ENCODE measurements around the gene PHTF2. TPM values are rescaled to one million over a fixed set of nuclear protein-coding genes. Genes with fewer than 3 reads are reported as not detected.

PHTF2 gene
- total RNA-seq, 1 experiment from 2014 or later: 68.9 TPM

GRCh38 chr7:77954773-77955555, 156.4 kb downstream of the PHTF2 start:
- DNase-seq (ENCODE audit: low read depth in 1 of 2, low spot score in 2 of 2): no peak
- Histone ChIP-seq H3K4me1 (replicated peaks) (no peaks in the 10 kb centered on the region), H3K27ac (no peak overlapping the region)

DNA sequence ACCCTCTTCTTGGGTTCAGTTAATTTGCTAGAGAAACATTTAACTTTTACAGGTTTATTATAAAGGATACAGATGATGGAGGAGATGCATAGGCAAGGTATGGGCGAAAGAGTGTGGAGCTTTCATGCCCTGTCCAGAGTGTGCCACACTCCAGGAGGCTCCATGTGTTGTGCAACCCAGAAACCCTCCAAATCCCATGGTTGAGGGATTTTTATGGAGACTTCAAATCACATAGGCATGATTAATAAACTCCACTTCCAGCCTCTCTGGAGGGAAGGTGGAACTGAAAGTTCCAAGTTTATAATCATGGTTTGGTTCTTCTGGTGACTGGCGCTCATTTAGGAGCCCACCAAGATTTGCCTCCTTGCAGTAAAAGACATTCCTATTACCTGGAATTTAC, 159.9 kb downstream of the PHTF2 start:
- Histone ChIP-seq H3K9me3 (replicated peaks) (no peaks in the 10 kb centered on the region), H3K4me3 (no peak overlapping the region), H3K36me3 (no peaks in the 10 kb centered on the region), H3K27ac (no peak overlapping the region), H3K4me1 (replicated peaks) (no peaks in the 10 kb centered on the region), H3K27me3 (replicated peaks) (no peaks in the 10 kb centered on the region)
- DNase-seq (ENCODE audit: low read depth in 1 of 2, low spot score in 2 of 2): no peak

More at GRCh38 chr7:77954773-77955555, 156.4 kb downstream of the PHTF2 start:
- H3K27me3 ChIP-seq (replicated peaks): no peaks in the 10 kb centered on the region
- no peaks in the 10 kb centered on the region for H3K9me3 ChIP-seq (replicated peaks)
- H3K36me3 ChIP-seq: no peaks in the 10 kb centered on the region
- H3K4me3 ChIP-seq: no peak overlapping the region

- DNase-seq (ENCODE audit: low read depth in 1 of 2, low spot score in 2 of 2): no peak
- no peak overlapping the region for H3K4me3 ChIP-seq
- no peaks in the 10 kb centered on the region for H3K36me3 ChIP-seq
- no peaks in the 10 kb centered on the region for H3K9me3 ChIP-seq (replicated peaks)
- no peaks in the 10 kb centered on the region for H3K4me1 ChIP-seq (replicated peaks)
- H3K27ac ChIP-seq: no peak overlapping the region
- H3K27me3 ChIP-seq (replicated peaks): no peaks in the 10 kb centered on the region
These were observed 160.5 kb downstream of the PHTF2 start for GRCh38 chr7:77959080-77959479.

DNA sequence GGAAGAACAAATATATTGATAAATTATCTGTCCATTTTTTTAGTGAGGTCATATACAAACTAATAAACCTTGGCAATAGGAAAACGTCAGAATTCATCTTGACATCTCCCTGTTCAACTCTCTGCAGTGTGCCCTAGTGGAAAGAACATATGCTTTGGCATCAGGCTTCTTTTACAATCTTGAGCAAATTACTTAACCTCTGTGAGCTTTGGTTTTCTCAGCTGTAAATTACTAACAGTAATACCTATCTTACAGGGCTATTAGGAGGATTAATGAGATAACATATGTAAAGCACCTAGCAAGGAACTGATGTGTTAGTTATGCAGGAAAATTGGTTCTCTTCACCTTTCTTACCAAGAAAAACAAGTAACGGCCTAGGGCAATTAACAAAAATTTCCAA, 161.8 kb downstream of the PHTF2 start:
- H3K4me3 ChIP-seq: no peak overlapping the region
- H3K36me3 ChIP-seq: no peaks in the 10 kb centered on the region
- H3K27me3 ChIP-seq (replicated peaks): no peaks in the 10 kb centered on the region
- no peaks in the 10 kb centered on the region for H3K4me1 ChIP-seq (replicated peaks)
- DNase-seq (ENCODE audit: low read depth in 1 of 2, low spot score in 2 of 2): no peak
- H3K27ac ChIP-seq: no peak overlapping the region
- H3K9me3 ChIP-seq (replicated peaks): no peaks in the 10 kb centered on the region

DNA sequence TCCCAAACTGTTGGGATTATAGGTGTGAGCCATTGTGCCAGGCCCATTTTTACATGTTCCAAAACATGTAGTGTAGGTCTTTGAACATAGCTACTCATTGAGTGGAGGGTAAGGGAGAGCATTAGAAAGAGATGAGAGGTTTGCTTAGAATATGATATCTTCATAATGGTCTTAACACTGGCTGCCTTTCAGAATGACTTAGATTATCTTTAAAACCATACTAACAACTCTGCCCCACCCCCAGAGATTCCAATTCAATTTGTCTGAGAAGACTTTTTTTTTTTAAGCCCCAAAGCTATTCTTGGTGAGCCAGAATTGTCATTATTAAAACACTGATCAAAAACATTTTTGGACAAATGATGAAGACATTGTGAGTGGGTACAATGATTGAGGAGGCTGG, 168.9 kb downstream of the PHTF2 start:
- Histone ChIP-seq H3K4me1 (replicated peaks) (no peaks in the 10 kb centered on the region), H3K27ac (no peak overlapping the region), H3K4me3 (no peak overlapping the region), H3K36me3 (no peaks in the 10 kb centered on the region), H3K9me3 (replicated peaks) (no peaks in the 10 kb centered on the region), H3K27me3 (replicated peaks) (no peaks in the 10 kb centered on the region; the same call in 1 of the 2 replicates)
- no peak for DNase-seq (ENCODE audit: low read depth in 1 of 2, low spot score in 2 of 2)

- Histone ChIP-seq H3K27ac (no peak overlapping the region), H3K9me3 (replicated peaks) (no peaks in the 10 kb centered on the region), H3K4me3 (no peak overlapping the region), H3K27me3 (replicated peaks) (no peaks in the 10 kb centered on the region; the same call in 1 of the 2 replicates), H3K4me1 (replicated peaks) (no peaks in the 10 kb centered on the region), H3K36me3 (no peaks in the 10 kb centered on the region)
- no peak for DNase-seq (ENCODE audit: low read depth in 1 of 2, low spot score in 2 of 2)
These were observed 173.2 kb downstream of the PHTF2 start for GRCh38 chr7:77971726-77972125.

- Histone ChIP-seq H3K36me3 (no peaks in the 10 kb centered on the region), H3K27ac (no peak overlapping the region), H3K9me3 (replicated peaks) (no peaks in the 10 kb centered on the region), H3K4me1 (replicated peaks) (no peaks in the 10 kb centered on the region), H3K27me3 (replicated peaks) (no peaks in the 10 kb centered on the region; the same call in 1 of the 2 replicates), H3K4me3 (no peak overlapping the region)
- no peak for DNase-seq (ENCODE audit: low read depth in 1 of 2, low spot score in 2 of 2)
These were observed 177.3 kb downstream of the PHTF2 start for GRCh38 chr7:77975672-77976480.

GRCh38 chr7:77979219-77979618, 180.6 kb downstream of the PHTF2 start:
- H3K27me3 ChIP-seq (replicated peaks): no peaks in the 10 kb centered on the region
- H3K9me3 ChIP-seq (replicated peaks): no peaks in the 10 kb centered on the region
- H3K4me1 ChIP-seq (replicated peaks): peaks cover 7% of the 10 kb centered on the region
- no peak for DNase-seq (ENCODE audit: low read depth in 1 of 2, low spot score in 2 of 2)
- no peak overlapping the region for H3K27ac ChIP-seq
- H3K4me3 ChIP-seq: no peak overlapping the region
- H3K36me3 ChIP-seq: no peaks in the 10 kb centered on the region

DNA sequence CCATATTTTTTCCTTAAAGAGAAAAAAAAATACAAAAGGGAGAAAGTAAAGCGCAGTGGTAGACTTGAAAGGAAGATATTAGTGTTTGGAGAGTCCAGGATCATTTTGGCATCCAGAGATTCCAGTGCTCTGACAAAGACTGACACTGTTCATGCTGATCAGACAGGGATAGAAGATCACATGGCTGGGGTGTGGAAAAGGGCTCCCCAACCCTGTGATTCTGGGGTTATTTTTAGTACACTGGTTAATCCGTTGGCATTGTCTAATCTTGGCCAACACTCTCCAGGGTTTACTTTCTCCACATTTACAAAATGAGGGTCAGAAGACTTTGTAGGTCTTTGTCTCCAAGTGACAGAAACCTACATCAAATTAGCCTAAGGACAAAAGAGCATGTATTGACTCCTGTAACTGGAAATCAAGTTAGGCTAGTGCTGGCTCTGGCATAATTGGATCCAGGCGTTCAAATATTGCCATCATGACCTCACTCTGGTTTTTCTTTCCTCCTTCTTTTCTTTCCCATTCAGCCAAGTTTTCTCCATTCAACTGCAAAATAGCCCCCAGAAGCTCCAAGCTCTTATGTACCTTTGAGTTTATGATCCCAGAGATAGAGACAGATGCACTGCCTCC, 181.6 kb downstream of the PHTF2 start:
- DNase-seq (ENCODE audit: low read depth in 1 of 2, low spot score in 2 of 2): no peak
- Histone ChIP-seq H3K4me1 (replicated peaks) (peaks cover 7% of the 10 kb centered on the region), H3K9me3 (replicated peaks) (no peaks in the 10 kb centered on the region), H3K4me3 (no peak overlapping the region), H3K27me3 (replicated peaks) (no peaks in the 10 kb centered on the region), H3K36me3 (no peaks in the 10 kb centered on the region), H3K27ac (no peak overlapping the region)

- Histone ChIP-seq H3K36me3 (no peaks in the 10 kb centered on the region), H3K27ac (no peak overlapping the region), H3K4me3 (no peak overlapping the region), H3K4me1 (replicated peaks) (peaks cover 7% of the 10 kb centered on the region), H3K27me3 (replicated peaks) (no peaks in the 10 kb centered on the region), H3K9me3 (replicated peaks) (no peaks in the 10 kb centered on the region)
- peak in 1 of 2 experiments; percentile 24 for DNase-seq (ENCODE audit: low read depth in 1 of 2, low spot score in 2 of 2)
These were observed 184.5 kb downstream of the PHTF2 start for GRCh38 chr7:77982926-77983550.

- H3K27me3 ChIP-seq (replicated peaks): no peaks in the 10 kb centered on the region
- no peak overlapping the region for H3K27ac ChIP-seq
- no peak overlapping the region for H3K4me3 ChIP-seq
- no peak for DNase-seq (ENCODE audit: low read depth in 1 of 2, low spot score in 2 of 2)
- no peaks in the 10 kb centered on the region for H3K9me3 ChIP-seq (replicated peaks)
- H3K4me1 ChIP-seq (replicated peaks): peaks cover 7% of the 10 kb centered on the region
- H3K36me3 ChIP-seq: no peaks in the 10 kb centered on the region
These were observed 185.4 kb downstream of the PHTF2 start for GRCh38 chr7:77983973-77984372.

DNA sequence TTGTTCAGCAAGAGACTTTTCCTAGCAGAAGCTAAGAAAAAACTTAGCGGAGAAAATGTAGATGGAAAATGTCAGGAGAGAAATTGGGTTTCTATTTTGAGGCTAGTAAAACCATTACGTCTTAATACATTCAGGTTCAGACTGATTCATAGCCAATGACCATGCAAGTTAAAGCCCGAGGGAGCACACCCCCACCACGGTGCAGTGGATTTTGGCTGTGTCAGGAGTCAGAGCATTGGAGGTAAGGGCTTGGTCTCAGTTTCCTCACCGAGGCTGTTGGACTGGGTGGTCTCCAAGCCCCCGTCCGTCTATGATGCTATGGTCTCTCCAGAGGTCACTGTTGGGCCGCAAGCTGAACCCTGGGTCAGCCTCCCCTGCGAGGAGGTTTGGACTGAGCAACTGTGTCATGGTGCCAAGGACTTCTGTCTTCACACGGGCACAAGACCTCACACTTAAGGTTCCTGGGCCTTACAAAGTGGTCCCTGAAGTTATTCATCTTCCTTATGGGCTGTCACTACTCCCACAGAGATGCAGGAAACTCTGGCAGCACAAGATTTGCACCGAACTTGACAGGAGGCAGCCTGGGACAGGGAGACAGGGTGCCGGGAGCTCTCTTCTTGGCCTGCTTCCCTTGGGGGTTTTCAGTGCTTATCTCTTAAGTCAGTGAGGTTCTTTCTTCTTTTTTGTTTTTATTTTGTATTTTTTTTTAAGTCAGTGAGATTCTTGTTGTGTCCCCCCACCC, 186.8 kb downstream of the PHTF2 start:
- Histone ChIP-seq H3K27ac (no peak overlapping the region), H3K27me3 (replicated peaks) (no peaks in the 10 kb centered on the region), H3K4me3 (no peak overlapping the region), H3K4me1 (replicated peaks) (peaks cover 7% of the 10 kb centered on the region), H3K36me3 (no peaks in the 10 kb centered on the region), H3K9me3 (replicated peaks) (no peaks in the 10 kb centered on the region)
- DNase-seq (ENCODE audit: low read depth in 1 of 2, low spot score in 2 of 2): no peak

GRCh38 chr7:77985974-77986339, 187.4 kb downstream of the PHTF2 start:
- H3K4me3 ChIP-seq: no peak overlapping the region
- no peaks in the 10 kb centered on the region for H3K9me3 ChIP-seq (replicated peaks)
- no peak overlapping the region for H3K27ac ChIP-seq
- no peak for DNase-seq (ENCODE audit: low read depth in 1 of 2, low spot score in 2 of 2)
- H3K36me3 ChIP-seq: no peaks in the 10 kb centered on the region
- H3K4me1 ChIP-seq (replicated peaks): peaks cover 7% of the 10 kb centered on the region
- no peaks in the 10 kb centered on the region for H3K27me3 ChIP-seq (replicated peaks)

All from SJSA1 (cell line).